Ishikawa (cell line): ENCODE results near the gene ATP5PB.

ENCODE experiments used
- EGR1 ChIP-seq: IDR thresholded peaks from 2 replicates; pipeline ENCODE4 v1.6.1; 2012
- EP300 ChIP-seq: IDR thresholded peaks from 2 replicates; pipeline ENCODE4 v1.6.1; 2012; ENCODE audit warnings: borderline replicate concordance
- FOXM1 ChIP-seq: IDR thresholded peaks from 2 replicates; pipeline ENCODE4 v1.6.1; 2012; ENCODE audit warnings: low read depth, borderline replicate concordance
- MAX ChIP-seq: IDR thresholded peaks from 2 replicates; pipeline ENCODE4 v1.6.1; 2012
- REST ChIP-seq: IDR thresholded peaks from 2 replicates; pipeline ENCODE4 v1.6.1; 2012; ENCODE audit warnings: low read depth, mild to moderate bottlenecking
- TAF1 ChIP-seq: IDR thresholded peaks from 2 replicates; pipeline ENCODE4 v1.6.1; 2012; ENCODE audit warnings: low read depth, mild to moderate bottlenecking
- TCF12 ChIP-seq: IDR thresholded peaks from 2 replicates; pipeline ENCODE4 v1.6.1; 2012; ENCODE audit warnings: low read depth
- TEAD4 ChIP-seq: IDR thresholded peaks from 2 replicates; pipeline ENCODE4 v1.6.1; 2012
- USF1 ChIP-seq: IDR thresholded peaks from 2 replicates; pipeline ENCODE4 v1.6.1; 2012

GRCh38 chr1:111499026-111499785 lies 49.9 kb downstream of the ATP5PB start:
- TF ChIP-seq TCF12 (no peak), EP300 (no peak), TEAD4 (no peak), MAX (no peak), REST (no peak), FOXM1 (no peak), USF1 (no peak), TAF1 (no peak), EGR1 (no peak)
